ENCODE results near the gene ARHGEF39. TPM values are rescaled to one million over a fixed set of nuclear protein-coding genes. Genes with fewer than 3 reads are reported as not detected.

ARHGEF39 gene
- total and polyA plus RNA-seq, 4 donors = 0.47 to 1.4 (median 1.3) TPM

- peak overlapping the region in 1 of 2 donors; percentile 58 for H3K27ac ChIP-seq (ENCODE audit: low read depth in 1 of 2, low read length in 1 of 2)
- peaks cover 0 to 2% (median 0%) of the 10 kb centered on the region in 5 donors for H3K4me1 ChIP-seq (ENCODE audit: control insufficient read depth in 5 of 5, insufficient read depth in 5 of 5, low read length in 5 of 5)
- H3K4me3 ChIP-seq = no peak overlapping the region
- peaks cover 31 to 48% (median 44%) of the 10 kb centered on the region in 4 donors for H3K36me3 ChIP-seq (ENCODE audit: control insufficient read depth in 4 of 4, insufficient read depth in 4 of 4, low read length in 4 of 4)
- ATAC-seq (ENCODE audit: insufficient read depth, low FRiP score) (peak; percentile 32), DNase-seq (peak; percentile 39 to 56 (median 45))
- TF ChIP-seq CTCF (IDR thresholded peaks at IDR 0.05; ENCODE audit: control extremely low read depth, extremely low read depth) = peak; percentile 74
- no peaks in the 10 kb centered on the region for H3K9me3 ChIP-seq (ENCODE audit: control insufficient read depth in 4 of 4, insufficient read depth in 3 of 4, low read length in 3 of 4)
- no peaks in the 10 kb centered on the region for H3K27me3 ChIP-seq (ENCODE audit: control insufficient read depth in 3 of 3, insufficient read depth in 3 of 3, low read length in 2 of 3)
- no peak overlapping the region for H3K9ac ChIP-seq (ENCODE audit: insufficient read depth in 1 of 2, low read length in 2 of 2)
- WGBS, 2 donors = 37 to 45% methylated on average over 9 of the region's 9 CpGs
These were observed 31.7 kb upstream of the ARHGEF39 start for GRCh38 chr9:35696520-35697215.

- Histone ChIP-seq H3K9ac (ENCODE audit: insufficient read depth in 1 of 2, low read length in 2 of 2) (no peak overlapping the region), H3K4me1 (ENCODE audit: control insufficient read depth in 5 of 5, insufficient read depth in 5 of 5, low read length in 5 of 5) (peaks cover 0 to 5% (median 0%) of the 10 kb centered on the region in 5 donors), H3K9me3 (ENCODE audit: control insufficient read depth in 4 of 4, insufficient read depth in 3 of 4, low read length in 3 of 4) (no peaks in the 10 kb centered on the region), H3K27ac (ENCODE audit: low read depth in 1 of 2, low read length in 1 of 2) (peak overlapping the region in 1 of 2 donors; percentile 58), H3K4me3 (no peak overlapping the region), H3K27me3 (ENCODE audit: control insufficient read depth in 3 of 3, insufficient read depth in 3 of 3, low read length in 2 of 3) (no peaks in the 10 kb centered on the region), H3K36me3 (ENCODE audit: control insufficient read depth in 4 of 4, insufficient read depth in 4 of 4, low read length in 4 of 4) (peaks cover 29 to 42% (median 39%) of the 10 kb centered on the region in 4 donors)
- ATAC-seq (ENCODE audit: insufficient read depth, low FRiP score) = no peak
- TF ChIP-seq CTCF (IDR thresholded peaks at IDR 0.05; ENCODE audit: control extremely low read depth, extremely low read depth) = no peak
- DNase-seq = no peak
- 89% methylated on average over 3 of the region's 3 CpGs for WGBS, 2 donors
These were observed 31.0 kb upstream of the ARHGEF39 start for GRCh38 chr9:35695943-35696401.

GRCh38 chr9:35691757-35692301, 26.8 kb upstream of the ARHGEF39 start:
- peaks cover 0 to 2% (median 2%) of the 10 kb centered on the region in 4 donors for H3K36me3 ChIP-seq (ENCODE audit: control insufficient read depth in 4 of 4, insufficient read depth in 4 of 4, low read length in 4 of 4)
- DNase-seq = no peak
- H3K9me3 ChIP-seq (ENCODE audit: control insufficient read depth in 4 of 4, insufficient read depth in 3 of 4, low read length in 3 of 4) = no peaks in the 10 kb centered on the region
- TF ChIP-seq CTCF (IDR thresholded peaks at IDR 0.05; ENCODE audit: control extremely low read depth, extremely low read depth) = no peak
- H3K4me3 ChIP-seq = no peak overlapping the region
- H3K27ac ChIP-seq (ENCODE audit: low read depth in 1 of 2, low read length in 1 of 2) = peak overlapping the region; percentile 44 to 91
- no peak for ATAC-seq (ENCODE audit: insufficient read depth, low FRiP score)
- no peaks in the 10 kb centered on the region for H3K27me3 ChIP-seq (ENCODE audit: control insufficient read depth in 3 of 3, insufficient read depth in 3 of 3, low read length in 2 of 3)
- no peak overlapping the region for H3K9ac ChIP-seq (ENCODE audit: insufficient read depth in 1 of 2, low read length in 2 of 2)
- peaks cover 6 to 25% (median 11%) of the 10 kb centered on the region in 5 donors for H3K4me1 ChIP-seq (ENCODE audit: control insufficient read depth in 5 of 5, insufficient read depth in 5 of 5, low read length in 5 of 5)
- 81 to 86% methylated on average over 13 of the region's 13 CpGs for WGBS, 2 donors
